Trophoblast cell (in vitro differentiated cells and primary cell): Measurements from ENCODE around the gene GSPT2. TPM values are rescaled to one million over a fixed set of nuclear protein-coding genes. Genes with fewer than 3 reads are reported as not detected.
"Not testable (repeated sequence)": the region's sequence is repeated elsewhere in the genome, so short reads cannot be mapped to it uniquely, and the experiment has no call there.

Experiments
- DNase-seq, 2 donors: peaks; one replicate each; pipeline ENCODE4 v3.0.0-alpha.2; 2016
- H2AFZ ChIP-seq: 2 replicates; pipeline ENCODE4 v1.6.1; 2013; ENCODE audit warnings: low read length, moderate library complexity, mild to moderate bottlenecking; ENCODE audit not compliant: insufficient read depth, poor library complexity
- H2AK5ac ChIP-seq: 2 replicates; pipeline ENCODE4 v1.6.1; 2013; ENCODE audit warnings: mild to moderate bottlenecking, low read length
- H2BK120ac ChIP-seq: 2 replicates; pipeline ENCODE4 v1.6.1; 2013; ENCODE audit warnings: low read length, mild to moderate bottlenecking, moderate library complexity; ENCODE audit not compliant: insufficient read depth, poor library complexity
- H2BK12ac ChIP-seq: 2 replicates; pipeline ENCODE4 v1.6.1; 2013; ENCODE audit warnings: mild to moderate bottlenecking, low read length, moderate library complexity
- H2BK5ac ChIP-seq: 2 replicates; pipeline ENCODE4 v1.6.1; 2013; ENCODE audit warnings: low read length, low read depth, moderate library complexity, mild to moderate bottlenecking; ENCODE audit not compliant: poor library complexity
- H3K14ac ChIP-seq: 2 replicates; pipeline ENCODE4 v1.6.1; 2013; ENCODE audit warnings: mild to moderate bottlenecking, low read length
- H3K18ac ChIP-seq: 2 replicates; pipeline ENCODE4 v1.6.1; 2013; ENCODE audit warnings: mild to moderate bottlenecking, low read length
- H3K23ac ChIP-seq: 2 replicates; pipeline ENCODE4 v1.6.1; 2013; ENCODE audit warnings: low read length
- H3K27ac ChIP-seq: 2 replicates; pipeline ENCODE4 v1.5.1; 2013; ENCODE audit warnings: low read depth, mild to moderate bottlenecking, inconsistent platforms, low read length, moderate library complexity
- H3K27me3 ChIP-seq: 2 replicates; pipeline ENCODE4 v1.6.1; 2013; ENCODE audit warnings: inconsistent platforms, mild to moderate bottlenecking, low read length, moderate library complexity; ENCODE audit not compliant: insufficient read depth
- H3K36me3 ChIP-seq, 2 experiments: 1 replicate in 1 of 2; 2 replicates in 1 of 2; pipeline ENCODE4 v1.6.1; 2013; ENCODE audit warnings: low read length in 2 of 2, mild to moderate bottlenecking in 2 of 2, moderate library complexity in 1 of 2; ENCODE audit not compliant: insufficient read depth in 2 of 2, control insufficient read depth in 1 of 2
- H3K4ac ChIP-seq: 2 replicates; pipeline ENCODE4 v1.6.1; 2013; ENCODE audit warnings: low read depth, mild to moderate bottlenecking, low read length, moderate library complexity
- H3K4me1 ChIP-seq, 2 experiments: 1 replicate in 1 of 2; 2 replicates in 1 of 2; pipeline ENCODE4 v1.6.1; 2013; ENCODE audit warnings: low read length in 2 of 2, mild to moderate bottlenecking in 2 of 2, moderate library complexity in 1 of 2; ENCODE audit not compliant: insufficient read depth in 2 of 2, control insufficient read depth in 1 of 2
- H3K4me2 ChIP-seq: 2 replicates; pipeline ENCODE4 v1.6.1; 2013; ENCODE audit warnings: inconsistent platforms, mild to moderate bottlenecking, low read length, moderate library complexity
- H3K4me3 ChIP-seq: 2 replicates; pipeline ENCODE4 v1.5.1; 2013; ENCODE audit warnings: mild to moderate bottlenecking, low read depth, low read length, inconsistent platforms
- H3K79me1 ChIP-seq: one replicate; pipeline ENCODE4 v1.6.1; 2013; ENCODE audit warnings: low read length
- H3K79me2 ChIP-seq: 2 replicates; pipeline ENCODE4 v1.6.1; 2013; ENCODE audit warnings: low read length, mild to moderate bottlenecking; ENCODE audit not compliant: control insufficient read depth, insufficient read depth, poor library complexity
- H3K9ac ChIP-seq: 2 replicates; pipeline ENCODE4 v1.6.1; 2013; ENCODE audit warnings: mild to moderate bottlenecking, low read length
- H3K9me3 ChIP-seq: 2 replicates; pipeline ENCODE4 v1.6.1; 2013; ENCODE audit warnings: low read depth, mild to moderate bottlenecking, control low read depth, inconsistent platforms, low read length; ENCODE audit not compliant: insufficient read depth
- H4K12ac ChIP-seq: 2 replicates; pipeline ENCODE4 v1.6.1; 2013; ENCODE audit warnings: low read depth, mild to moderate bottlenecking, low read length, moderate library complexity
- H4K8ac ChIP-seq: 2 replicates; pipeline ENCODE4 v1.6.1; 2013; ENCODE audit warnings: low read depth, mild to moderate bottlenecking, low read length, moderate library complexity
- H4K91ac ChIP-seq: one replicate; pipeline ENCODE4 v1.6.1; 2013; ENCODE audit warnings: low read depth, mild to moderate bottlenecking, low read length, moderate library complexity
- WGBS: extraction: QIAGEN DNeasy Blood & Tissue Kit; methylation state at CpG from one replicate; pipeline ENCODE4 v1.1.7; 2013; ENCODE audit warnings: missing lambda C conversion rate; ENCODE audit not compliant: insufficient read length, insufficient coverage; ENCODE audit errors: extremely low coverage; 5-methylcytosine and 5-hydroxymethylcytosine counted together
- polyA plus RNA-seq: library from polyadenylated mRNA; stranded (reverse); fragments of 200-250 nt; gene quantifications from 2 replicates; pipeline ENCODE4 v1.2.3, GENCODE V29; 2013

The GSPT2 gene
- 7.7 and 7.8 TPM in 2 replicates for polyA plus RNA-seq

DNA sequence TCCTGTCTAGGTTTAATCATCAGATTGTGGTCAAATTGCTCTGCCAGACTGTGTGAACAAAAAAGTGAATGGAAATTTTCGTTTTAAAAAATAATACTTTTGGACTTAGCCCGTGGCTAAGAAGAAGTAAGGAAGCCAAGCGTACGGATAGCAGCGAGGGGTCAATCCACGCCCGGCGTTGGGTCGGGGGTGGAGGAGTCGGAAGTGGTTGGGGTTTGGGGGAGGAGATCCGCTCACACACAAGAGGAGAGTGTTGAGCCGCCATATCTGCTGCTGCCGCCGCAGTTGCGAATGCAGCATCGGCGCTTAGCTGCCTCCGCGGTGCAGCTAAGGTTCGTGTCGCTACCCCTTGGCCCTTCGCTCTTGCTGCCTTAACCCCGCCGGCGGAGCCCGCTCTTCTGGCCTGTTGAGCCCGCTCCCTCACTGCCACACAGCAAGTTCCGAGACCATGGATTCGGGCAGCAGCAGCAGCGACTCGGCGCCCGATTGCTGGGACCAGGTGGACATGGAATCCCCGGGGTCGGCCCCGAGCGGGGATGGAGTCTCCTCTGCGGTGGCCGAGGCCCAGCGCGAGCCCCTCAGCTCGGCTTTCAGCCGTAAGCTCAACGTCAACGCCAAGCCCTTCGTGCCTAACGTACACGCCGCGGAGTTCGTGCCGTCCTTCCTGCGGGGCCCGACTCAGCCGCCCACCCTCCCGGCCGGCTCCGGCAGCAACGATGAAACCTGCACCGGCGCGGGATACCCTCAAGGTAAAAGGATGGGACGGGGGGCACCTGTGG is at the start of gene GSPT2:
Gene GSPT2, plus strand, starts transcription at position 264 of the 779 bp plus-strand sequence. Its CDS starts 185 bp downstream, at position 449.
- H4K12ac ChIP-seq, result peak within 1 kb of the TSS; percentile 81
- no peaks in the 10 kb centered on the region for H3K9me3 ChIP-seq
- WGBS, result no CpG with 5 or more reads among the region's 63 CpGs
- DNase-seq, result peak; percentile 2 to 5
- no peak within 1 kb of the TSS for H3K27ac ChIP-seq
- H3K79me2 ChIP-seq, result peaks cover 4% of the 10 kb centered on the region
- H3K18ac ChIP-seq, result peak within 1 kb of the TSS; percentile 93
- H3K23ac ChIP-seq, result no peak within 1 kb of the TSS
- H4K8ac ChIP-seq, result peak within 1 kb of the TSS; percentile 87
- H2BK12ac ChIP-seq, result no peak within 1 kb of the TSS
- peak within 1 kb of the TSS; percentile 68 for H2BK120ac ChIP-seq
- H3K4me2 ChIP-seq, result peak within 1 kb of the TSS; percentile 76
- no peak within 1 kb of the TSS for H2BK5ac ChIP-seq
- H3K4me1 ChIP-seq, result no peaks in the 10 kb centered on the region
- no peak within 1 kb of the TSS for H2AK5ac ChIP-seq
- no peaks in the 10 kb centered on the region for H3K36me3 ChIP-seq
- H3K4me3 ChIP-seq, result peak within 1 kb of the TSS; percentile 80
- peak within 1 kb of the TSS; percentile 66 for H2AFZ ChIP-seq
- no peaks in the 10 kb centered on the region for H3K27me3 ChIP-seq
- H4K91ac ChIP-seq, result peak within 1 kb of the TSS; percentile 71
- H3K79me1 ChIP-seq, result peaks cover 5% of the 10 kb centered on the region
- peak within 1 kb of the TSS; percentile 81 for H3K9ac ChIP-seq
- peak within 1 kb of the TSS; percentile 86 for H3K4ac ChIP-seq
- peak within 1 kb of the TSS; percentile 86 for H3K14ac ChIP-seq

DNA sequence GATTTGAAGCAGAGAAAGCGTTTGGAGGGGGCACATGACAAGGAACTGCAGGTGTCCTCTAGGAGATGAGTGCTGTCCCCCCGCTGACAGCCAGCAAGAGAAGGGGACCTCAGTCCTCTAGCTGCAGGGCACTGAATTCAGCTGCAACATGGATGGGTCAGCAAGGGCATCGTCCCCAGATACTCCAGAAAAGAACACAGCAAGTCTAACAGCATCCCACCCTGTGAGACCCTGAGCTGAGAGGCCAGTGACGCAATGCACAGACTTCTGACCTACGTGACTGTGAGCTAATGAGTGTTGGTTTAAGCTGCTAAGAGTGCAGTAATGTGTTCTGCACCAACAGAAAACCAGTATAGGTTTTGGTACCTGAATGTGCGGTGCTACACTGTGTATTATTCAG is 49.0 kb upstream of the GSPT2 start:
- Histone ChIP-seq H3K4me2 (no peak overlapping the region), H2BK120ac (no peak overlapping the region), H3K9ac (no peak overlapping the region), H3K4me3 (no peak overlapping the region), H2AK5ac (no peak overlapping the region), H3K27ac (no peak overlapping the region), H3K79me2 (no peaks in the 10 kb centered on the region), H3K27me3 (no peaks in the 10 kb centered on the region), H3K9me3 (no peaks in the 10 kb centered on the region), H3K4ac (no peak overlapping the region), H4K8ac (no peak overlapping the region), H3K23ac (no peak overlapping the region), H2AFZ (no peak overlapping the region), H4K91ac (no peak overlapping the region), H2BK5ac (no peak overlapping the region), H3K4me1 (no peaks in the 10 kb centered on the region), H3K79me1 (no peaks in the 10 kb centered on the region), H2BK12ac (no peak overlapping the region), H3K18ac (no peak overlapping the region), H3K36me3 (no peaks in the 10 kb centered on the region), H4K12ac (no peak overlapping the region), H3K14ac (no peak overlapping the region)
- WGBS, result no CpG with 5 or more reads among the region's 6 CpGs
- DNase-seq, result no peak

GRCh38 chrX:51697397-51697796 is 45.8 kb upstream of the GSPT2 start:
- Histone ChIP-seq H2BK5ac (no peak overlapping the region), H2BK120ac (no peak overlapping the region), H3K27ac (no peak overlapping the region), H3K23ac (no peak overlapping the region), H3K36me3 (no peaks in the 10 kb centered on the region), H3K9ac (no peak overlapping the region), H4K8ac (no peak overlapping the region), H3K79me2 (no peaks in the 10 kb centered on the region), H4K91ac (no peak overlapping the region), H3K4me3 (no peak overlapping the region), H3K4ac (no peak overlapping the region), H3K9me3 (no peaks in the 10 kb centered on the region), H3K27me3 (no peaks in the 10 kb centered on the region), H3K18ac (no peak overlapping the region), H2AFZ (no peak overlapping the region), H2BK12ac (no peak overlapping the region), H3K14ac (no peak overlapping the region), H4K12ac (no peak overlapping the region), H3K4me2 (no peak overlapping the region), H2AK5ac (no peak overlapping the region), H3K4me1 (no peaks in the 10 kb centered on the region), H3K79me1 (no peaks in the 10 kb centered on the region)
- no peak for DNase-seq
- WGBS, result no CpG with 5 or more reads among the region's 8 CpGs

DNA sequence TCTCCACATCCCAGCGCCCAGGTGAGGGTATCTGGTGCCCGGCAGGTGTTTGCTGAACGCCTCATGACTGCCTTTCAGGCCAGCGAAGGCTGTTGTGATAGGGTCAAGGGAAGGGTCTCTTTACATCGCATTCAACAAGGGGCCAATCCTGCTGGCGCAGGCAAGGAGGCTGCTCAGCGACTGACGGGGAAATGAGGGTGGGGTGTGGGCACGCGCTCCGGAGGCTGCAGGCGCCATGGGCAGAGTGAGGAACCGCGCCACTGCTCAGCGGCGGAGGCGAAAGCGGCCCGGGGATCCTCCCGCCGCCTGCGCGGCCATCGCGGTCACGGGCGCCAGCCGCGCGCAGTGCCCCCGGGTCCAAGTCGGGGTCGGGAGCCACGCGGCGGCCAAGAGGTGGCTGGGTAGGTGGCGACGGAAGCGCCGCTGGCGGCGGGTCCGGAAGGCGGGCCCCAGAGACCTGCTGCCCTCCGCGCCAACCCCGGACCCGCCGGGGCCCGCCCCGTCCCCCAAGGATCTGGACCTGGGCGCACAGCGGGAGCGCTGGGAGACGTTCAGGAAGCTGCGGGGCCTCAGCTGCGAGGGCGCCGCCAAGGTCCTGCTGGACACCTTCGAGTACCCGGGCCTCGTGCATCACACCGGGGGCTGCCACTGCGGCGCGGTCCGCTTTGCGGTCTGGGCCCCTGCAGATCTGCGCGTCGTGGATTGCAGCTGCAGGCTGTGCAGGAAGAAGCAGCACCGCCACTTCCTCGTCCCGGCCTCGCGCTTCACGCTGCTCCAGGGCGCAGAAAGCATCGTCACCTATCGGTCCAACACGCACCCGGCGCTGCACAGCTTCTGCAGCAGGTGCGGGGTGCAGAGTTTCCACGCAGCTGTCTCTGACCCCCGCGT is 32.7 kb upstream of the GSPT2 start, which contains the start of gene CENPVL1:
Gene CENPVL1, plus strand, starts transcription at position 236 of the 888 bp plus-strand sequence. Its CDS starts 0 bp downstream, at position 236.
- H3K4me3 ChIP-seq, H3K4me2 ChIP-seq: not testable (repeated sequence)
- no CpG with 5 or more reads among the region's 87 CpGs for WGBS

More for the DNA sequence above, 32.7 kb upstream of the GSPT2 start, which contains the start of gene CENPVL1:
- not testable (repeated sequence) for H4K8ac ChIP-seq, H2AK5ac ChIP-seq, H3K9me3 ChIP-seq, H3K79me2 ChIP-seq, H3K27me3 ChIP-seq, H3K18ac ChIP-seq, H2BK12ac ChIP-seq, H3K4ac ChIP-seq, H2BK120ac ChIP-seq, H3K79me1 ChIP-seq, H3K4me1 ChIP-seq, H3K36me3 ChIP-seq, H2BK5ac ChIP-seq, H3K23ac ChIP-seq, H4K12ac ChIP-seq, H4K91ac ChIP-seq, DNase-seq, H3K9ac ChIP-seq, H3K27ac ChIP-seq, H2AFZ ChIP-seq, H3K14ac ChIP-seq
